ENCODE data around the gene ITLN2.
"Not testable (repeated sequence)": the region's sequence is repeated elsewhere in the genome, so short reads cannot be mapped to it uniquely, and the experiment has no call there.

Gene ITLN2

GRCh38 chr1:160954158-160955104 lies at the start of gene ITLN2:
Gene ITLN2 (minus strand): TSS chr1:160954809. CDS start chr1:160954741, 68 bp downstream.
- no peak within 1 kb of the TSS for H3K4me3 ChIP-seq (ENCODE audit: low read length in 2 of 2)
- peaks cover 0 to 2% of the 10 kb centered on the region in 2 donors for H3K27me3 ChIP-seq (ENCODE audit: control insufficient read depth in 1 of 2, insufficient read depth in 2 of 2, low read length in 2 of 2)
- no peaks in the 10 kb centered on the region for H3K4me1 ChIP-seq (ENCODE audit: control insufficient read depth, insufficient read depth, low read length)
- H3K36me3 ChIP-seq (ENCODE audit: control insufficient read depth in 2 of 2, insufficient read depth in 2 of 2, low read length in 2 of 2): no peaks in the 10 kb centered on the region
- no peak within 1 kb of the TSS for H3K27ac ChIP-seq (ENCODE audit: low read length)
- H3K9ac ChIP-seq (ENCODE audit: low read length in 2 of 2): no peak within 1 kb of the TSS
- no peaks in the 10 kb centered on the region for H3K9me3 ChIP-seq (ENCODE audit: control insufficient read depth in 2 of 2, low read length in 2 of 2)

GRCh38 chr1:161001525-161001924 lies 46.9 kb upstream of the ITLN2 start:
- Histone ChIP-seq H3K4me1 (ENCODE audit: control insufficient read depth, insufficient read depth, low read length) (no peaks in the 10 kb centered on the region), H3K36me3 (ENCODE audit: control insufficient read depth in 2 of 2, insufficient read depth in 2 of 2, low read length in 2 of 2) (peaks cover 0 to 9% of the 10 kb centered on the region in 2 donors), H3K9ac (ENCODE audit: low read length in 2 of 2) (no peak overlapping the region), H3K4me3 (ENCODE audit: low read length in 2 of 2) (no peak overlapping the region), H3K9me3 (ENCODE audit: control insufficient read depth in 2 of 2, low read length in 2 of 2) (no peaks in the 10 kb centered on the region), H3K27me3 (ENCODE audit: control insufficient read depth in 1 of 2, insufficient read depth in 2 of 2, low read length in 2 of 2) (no peaks in the 10 kb centered on the region), H3K27ac (ENCODE audit: low read length) (no peak overlapping the region)

GRCh38 chr1:161000736-161001480 lies 46.3 kb upstream of the ITLN2 start:
- no peaks in the 10 kb centered on the region for H3K4me1 ChIP-seq (ENCODE audit: control insufficient read depth, insufficient read depth, low read length)
- no peak overlapping the region for H3K4me3 ChIP-seq (ENCODE audit: low read length in 2 of 2)
- peaks cover 0 to 9% of the 10 kb centered on the region in 2 donors for H3K36me3 ChIP-seq (ENCODE audit: control insufficient read depth in 2 of 2, insufficient read depth in 2 of 2, low read length in 2 of 2)
- H3K27ac ChIP-seq (ENCODE audit: low read length): no peak overlapping the region
- H3K9ac ChIP-seq (ENCODE audit: low read length in 2 of 2): no peak overlapping the region
- no peaks in the 10 kb centered on the region for H3K27me3 ChIP-seq (ENCODE audit: control insufficient read depth in 1 of 2, insufficient read depth in 2 of 2, low read length in 2 of 2)
- H3K9me3 ChIP-seq (ENCODE audit: control insufficient read depth in 2 of 2, low read length in 2 of 2): no peaks in the 10 kb centered on the region

- Histone ChIP-seq H3K4me1 (ENCODE audit: control insufficient read depth, insufficient read depth, low read length) (no peaks in the 10 kb centered on the region), H3K27me3 (ENCODE audit: control insufficient read depth in 1 of 2, insufficient read depth in 2 of 2, low read length in 2 of 2) (no peaks in the 10 kb centered on the region), H3K27ac (ENCODE audit: low read length) (no peak overlapping the region), H3K36me3 (ENCODE audit: control insufficient read depth in 2 of 2, insufficient read depth in 2 of 2, low read length in 2 of 2) (peaks cover 0 to 9% of the 10 kb centered on the region in 2 donors), H3K9ac (ENCODE audit: low read length in 2 of 2) (no peak overlapping the region), H3K4me3 (ENCODE audit: low read length in 2 of 2) (no peak overlapping the region), H3K9me3 (ENCODE audit: control insufficient read depth in 2 of 2, low read length in 2 of 2) (no peaks in the 10 kb centered on the region)
Observed at GRCh38 chr1:160999376-160999775, 44.8 kb upstream of the ITLN2 start.

DNA sequence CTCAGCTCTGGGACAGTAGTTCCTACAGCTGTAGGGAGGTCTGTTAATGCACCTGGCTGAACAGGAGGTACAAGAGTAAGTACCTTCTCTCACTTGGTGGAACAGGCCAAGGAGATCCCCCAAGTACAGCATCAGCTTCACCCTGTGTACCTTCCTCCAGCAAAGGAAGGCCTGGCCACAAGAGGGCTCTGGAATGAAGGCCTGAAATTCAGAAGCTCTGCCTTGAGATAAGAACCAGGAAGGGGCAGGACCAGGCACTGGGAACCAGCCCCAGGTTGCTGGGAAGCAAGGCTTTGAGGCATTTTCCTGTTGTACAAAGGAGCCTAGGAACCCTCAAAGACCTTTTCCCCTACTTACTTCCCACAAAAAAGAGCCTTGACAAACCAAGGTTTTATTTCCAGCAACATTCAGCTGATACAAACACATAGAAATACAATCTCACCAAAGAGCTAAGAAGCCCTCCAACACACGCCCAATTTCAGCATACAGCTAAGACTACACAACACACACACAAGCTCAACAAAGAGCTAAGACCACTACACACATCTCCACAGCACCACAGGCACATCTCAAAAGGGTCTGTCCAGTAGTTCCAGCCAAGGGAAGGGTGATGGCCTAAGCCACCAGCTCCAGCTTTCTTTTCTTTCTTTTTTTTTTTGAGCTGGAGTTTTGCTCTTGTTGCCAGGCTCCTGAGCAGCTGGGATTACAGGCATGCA lies 42.9 kb upstream of the ITLN2 start:
- Histone ChIP-seq H3K27ac (ENCODE audit: low read length) (peak overlapping the region; percentile 37), H3K9me3 (ENCODE audit: control insufficient read depth in 2 of 2, low read length in 2 of 2) (no peaks in the 10 kb centered on the region), H3K9ac (ENCODE audit: low read length in 2 of 2) (no peak overlapping the region), H3K36me3 (ENCODE audit: control insufficient read depth in 2 of 2, insufficient read depth in 2 of 2, low read length in 2 of 2) (peaks cover 0 to 9% of the 10 kb centered on the region in 2 donors), H3K4me1 (ENCODE audit: control insufficient read depth, insufficient read depth, low read length) (no peaks in the 10 kb centered on the region), H3K4me3 (ENCODE audit: low read length in 2 of 2) (no peak overlapping the region), H3K27me3 (ENCODE audit: control insufficient read depth in 1 of 2, insufficient read depth in 2 of 2, low read length in 2 of 2) (no peaks in the 10 kb centered on the region)

GRCh38 chr1:160996178-160996577 lies 41.6 kb upstream of the ITLN2 start:
- H3K27ac ChIP-seq (ENCODE audit: low read length): no peak overlapping the region
- no peaks in the 10 kb centered on the region for H3K9me3 ChIP-seq (ENCODE audit: control insufficient read depth in 2 of 2, low read length in 2 of 2)

GRCh38 chr1:160993544-160994193 lies 39.1 kb upstream of the ITLN2 start:
- Histone ChIP-seq H3K9ac (ENCODE audit: low read length in 2 of 2) (no peak overlapping the region), H3K36me3 (ENCODE audit: control insufficient read depth in 2 of 2, insufficient read depth in 2 of 2, low read length in 2 of 2) (no peaks in the 10 kb centered on the region), H3K27ac (ENCODE audit: low read length) (no peak overlapping the region), H3K4me1 (ENCODE audit: control insufficient read depth, insufficient read depth, low read length) (no peaks in the 10 kb centered on the region), H3K9me3 (ENCODE audit: control insufficient read depth in 2 of 2, low read length in 2 of 2) (no peaks in the 10 kb centered on the region), H3K4me3 (ENCODE audit: low read length in 2 of 2) (no peak overlapping the region), H3K27me3 (ENCODE audit: control insufficient read depth in 1 of 2, insufficient read depth in 2 of 2, low read length in 2 of 2) (no peaks in the 10 kb centered on the region)

More at GRCh38 chr1:160996178-160996577, 41.6 kb upstream of the ITLN2 start:
- Histone ChIP-seq H3K27me3 (ENCODE audit: control insufficient read depth in 1 of 2, insufficient read depth in 2 of 2, low read length in 2 of 2) (no peaks in the 10 kb centered on the region), H3K4me1 (ENCODE audit: control insufficient read depth, insufficient read depth, low read length) (no peaks in the 10 kb centered on the region), H3K4me3 (ENCODE audit: low read length in 2 of 2) (no peak overlapping the region), H3K36me3 (ENCODE audit: control insufficient read depth in 2 of 2, insufficient read depth in 2 of 2, low read length in 2 of 2) (peaks cover 0 to 9% of the 10 kb centered on the region in 2 donors), H3K9ac (ENCODE audit: low read length in 2 of 2) (no peak overlapping the region)

- not testable (repeated sequence) for H3K27me3 ChIP-seq (ENCODE audit: control insufficient read depth in 1 of 2, insufficient read depth in 2 of 2, low read length in 2 of 2); H3K36me3 ChIP-seq (ENCODE audit: control insufficient read depth in 2 of 2, insufficient read depth in 2 of 2, low read length in 2 of 2); H3K9ac ChIP-seq (ENCODE audit: low read length in 2 of 2); H3K4me1 ChIP-seq (ENCODE audit: control insufficient read depth, insufficient read depth, low read length); H3K9me3 ChIP-seq (ENCODE audit: control insufficient read depth in 2 of 2, low read length in 2 of 2); H3K4me3 ChIP-seq (ENCODE audit: low read length in 2 of 2); H3K27ac ChIP-seq (ENCODE audit: low read length)
Observed at GRCh38 chr1:160992036-160992435, 37.4 kb upstream of the ITLN2 start.

GRCh38 chr1:160987359-160988050 lies 32.9 kb upstream of the ITLN2 start:
- no peak overlapping the region for H3K4me3 ChIP-seq (ENCODE audit: low read length in 2 of 2)
- H3K27ac ChIP-seq (ENCODE audit: low read length): no peak overlapping the region
- no peaks in the 10 kb centered on the region for H3K36me3 ChIP-seq (ENCODE audit: control insufficient read depth in 2 of 2, insufficient read depth in 2 of 2, low read length in 2 of 2)
- H3K9ac ChIP-seq (ENCODE audit: low read length in 2 of 2): no peak overlapping the region
- H3K27me3 ChIP-seq (ENCODE audit: control insufficient read depth in 1 of 2, insufficient read depth in 2 of 2, low read length in 2 of 2): no peaks in the 10 kb centered on the region
- H3K9me3 ChIP-seq (ENCODE audit: control insufficient read depth in 2 of 2, low read length in 2 of 2): no peaks in the 10 kb centered on the region
- H3K4me1 ChIP-seq (ENCODE audit: control insufficient read depth, insufficient read depth, low read length): no peaks in the 10 kb centered on the region

- Histone ChIP-seq H3K4me3 (ENCODE audit: low read length in 2 of 2) (no peak overlapping the region), H3K27me3 (ENCODE audit: control insufficient read depth in 1 of 2, insufficient read depth in 2 of 2, low read length in 2 of 2) (peaks cover 2 to 14% of the 10 kb centered on the region in 2 donors), H3K9me3 (ENCODE audit: control insufficient read depth in 2 of 2, low read length in 2 of 2) (no peaks in the 10 kb centered on the region), H3K27ac (ENCODE audit: low read length) (no peak overlapping the region), H3K4me1 (ENCODE audit: control insufficient read depth, insufficient read depth, low read length) (no peaks in the 10 kb centered on the region), H3K36me3 (ENCODE audit: control insufficient read depth in 2 of 2, insufficient read depth in 2 of 2, low read length in 2 of 2) (no peaks in the 10 kb centered on the region), H3K9ac (ENCODE audit: low read length in 2 of 2) (no peak overlapping the region)
Observed at GRCh38 chr1:160985723-160986122, 31.1 kb upstream of the ITLN2 start.
